Activated CD4-positive, CD25-positive, alpha-beta regulatory T cell treated with anti-CD3 and anti-CD28 coated beads, Interleukin-2, amount 50 U/mL, for 72 hours (primary cell): ENCODE data around the gene HS2ST1.

Experiments
- DNase-seq: peaks from one replicate; pipeline ENCODE4 v3.0.0; 2021

The HS2ST1 gene

GRCh38 chr1:87144316-87144895, 230.0 kb downstream of the HS2ST1 start:
- no peak for DNase-seq

- no peak for DNase-seq
Observed at GRCh38 chr1:87144981-87145380, 230.5 kb downstream of the HS2ST1 start.

GRCh38 chr1:87146538-87146937, 232.1 kb downstream of the HS2ST1 start:
- no peak for DNase-seq

- no peak for DNase-seq
Observed at GRCh38 chr1:87146986-87147385, 232.6 kb downstream of the HS2ST1 start.

- DNase-seq: no peak
Observed at GRCh38 chr1:87147851-87148250, 233.4 kb downstream of the HS2ST1 start.

- DNase-seq: no peak
Observed at GRCh38 chr1:87148661-87149060, 234.2 kb downstream of the HS2ST1 start.

- no peak for DNase-seq
Observed at GRCh38 chr1:87149241-87150041, 235.0 kb downstream of the HS2ST1 start.

GRCh38 chr1:87150143-87150542, 235.7 kb downstream of the HS2ST1 start:
- DNase-seq: no peak

GRCh38 chr1:87151500-87152421, 237.3 kb downstream of the HS2ST1 start:
- no peak for DNase-seq

GRCh38 chr1:87154384-87154783, 239.9 kb downstream of the HS2ST1 start:
- DNase-seq: no peak

GRCh38 chr1:87155170-87155569, 240.7 kb downstream of the HS2ST1 start:
- DNase-seq: no peak

- no peak for DNase-seq
Observed at GRCh38 chr1:87155648-87156047, 241.2 kb downstream of the HS2ST1 start.

GRCh38 chr1:87156124-87156523, 241.7 kb downstream of the HS2ST1 start:
- no peak for DNase-seq

GRCh38 chr1:87159378-87159915, 245.0 kb downstream of the HS2ST1 start:
- DNase-seq: no peak
